SU-DHL-6 (cell line): Measurements from ENCODE around the gene C21orf58.

Source experiments
- EZH2phosphoT487 ChIP-seq: fragments of 200-600 bp; sonication (generic), shearing (Covaris generic); conservative IDR thresholded peaks from 2 replicates; pipeline ENCODE4 v1.6.1; 2018; ENCODE audit warnings: mild to moderate bottlenecking, antibody characterized with exemption, low read length, moderate library complexity, mixed read lengths
- TF ChIP-seq, protein P1 (sequence below): fragments of 200-600 bp; sonication (generic); IDR thresholded peaks from one replicate; pipeline ENCODE4 v1.5.1; 2017; ENCODE audit warnings: antibody characterized with exemption, mild to moderate bottlenecking, low read length, moderate library complexity; ENCODE audit not compliant: insufficient read depth, poor library complexity, severe bottlenecking

GRCh38 chr21:46323710-46324389 is at the start of gene C21orf58, which contains the start of gene PCNT:
- TF ChIP-seq, protein P1, sequence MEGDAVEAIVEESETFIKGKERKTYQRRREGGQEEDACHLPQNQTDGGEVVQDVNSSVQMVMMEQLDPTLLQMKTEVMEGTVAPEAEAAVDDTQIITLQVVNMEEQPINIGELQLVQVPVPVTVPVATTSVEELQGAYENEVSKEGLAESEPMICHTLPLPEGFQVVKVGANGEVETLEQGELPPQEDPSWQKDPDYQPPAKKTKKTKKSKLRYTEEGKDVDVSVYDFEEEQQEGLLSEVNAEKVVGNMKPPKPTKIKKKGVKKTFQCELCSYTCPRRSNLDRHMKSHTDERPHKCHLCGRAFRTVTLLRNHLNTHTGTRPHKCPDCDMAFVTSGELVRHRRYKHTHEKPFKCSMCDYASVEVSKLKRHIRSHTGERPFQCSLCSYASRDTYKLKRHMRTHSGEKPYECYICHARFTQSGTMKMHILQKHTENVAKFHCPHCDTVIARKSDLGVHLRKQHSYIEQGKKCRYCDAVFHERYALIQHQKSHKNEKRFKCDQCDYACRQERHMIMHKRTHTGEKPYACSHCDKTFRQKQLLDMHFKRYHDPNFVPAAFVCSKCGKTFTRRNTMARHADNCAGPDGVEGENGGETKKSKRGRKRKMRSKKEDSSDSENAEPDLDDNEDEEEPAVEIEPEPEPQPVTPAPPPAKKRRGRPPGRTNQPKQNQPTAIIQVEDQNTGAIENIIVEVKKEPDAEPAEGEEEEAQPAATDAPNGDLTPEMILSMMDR, result no peak
- no peak for TF ChIP-seq EZH2phosphoT487
